Middle frontal gyrus (tissue), 1 donor: ENCODE data around the gene TTC7B.
A peak's percentile ranks its signal among the peaks of the same experiment; 100 is the strongest.

ENCODE experiments used
- DNase-seq: peaks from one replicate; pipeline ENCODE4 v3.0.0-alpha.2; 2015; ENCODE audit warnings: low spot score; ENCODE audit errors: extremely low spot score

TTC7B gene

DNA sequence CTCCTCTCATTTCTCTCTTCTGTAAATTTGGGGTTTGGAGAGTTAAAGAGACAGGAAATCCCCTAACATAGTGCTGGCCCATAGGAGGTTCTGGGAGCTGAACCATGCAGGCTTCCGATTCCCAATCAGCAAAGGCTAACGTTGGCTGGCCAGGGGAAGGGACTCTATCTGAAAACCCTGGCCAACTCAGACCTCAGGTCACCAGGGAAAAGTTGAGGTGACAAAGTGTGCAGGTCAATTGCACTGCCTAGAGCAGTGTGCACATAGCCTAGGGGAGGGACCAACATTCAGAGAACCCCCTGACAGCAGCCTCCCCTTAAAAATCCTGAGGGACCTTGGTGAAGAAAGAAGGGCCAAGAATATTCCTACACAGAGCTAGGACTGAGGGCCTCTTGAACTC lies 38.9 kb downstream of the TTC7B start:
- no peak for DNase-seq

DNA sequence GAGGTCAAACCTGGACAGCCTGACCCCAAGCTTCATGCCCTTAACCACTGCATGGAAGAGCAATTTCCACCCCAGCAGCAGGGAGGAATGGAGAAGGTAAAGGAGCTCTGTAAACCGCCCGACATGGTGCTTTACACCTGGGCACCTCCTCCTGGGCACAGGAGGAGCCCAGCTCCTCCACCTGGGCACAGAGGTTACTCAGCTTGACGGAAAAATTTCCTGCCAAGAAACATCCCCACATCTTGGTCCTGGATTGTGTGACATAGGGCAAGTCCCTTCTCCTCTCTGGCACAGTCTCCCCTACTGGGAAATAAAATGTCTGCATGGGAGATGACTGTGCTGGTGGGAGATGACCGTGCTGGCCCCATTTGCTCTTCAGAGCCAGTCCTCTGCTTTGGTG lies 40.8 kb downstream of the TTC7B start:
- no peak for DNase-seq

DNA sequence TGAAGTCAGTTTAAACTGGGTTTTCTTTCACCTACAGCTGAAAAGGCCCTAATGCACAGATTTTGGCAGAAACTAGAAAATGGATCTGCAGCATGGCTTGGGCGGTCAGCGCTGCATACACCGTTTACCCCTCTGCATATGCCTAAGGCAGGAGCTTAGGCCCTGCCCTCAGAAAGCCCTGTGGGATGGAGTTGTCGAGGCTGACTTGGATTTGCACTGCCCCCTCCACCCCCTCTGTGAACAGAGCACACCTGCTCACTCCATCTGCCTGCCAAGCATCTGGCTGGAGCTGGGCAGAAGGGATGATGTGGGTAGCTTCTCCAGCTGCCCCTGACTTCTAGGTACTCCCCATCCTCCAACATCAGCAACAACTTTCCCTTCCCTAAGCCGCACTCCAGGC lies 41.9 kb downstream of the TTC7B start:
- DNase-seq, result no peak

DNA sequence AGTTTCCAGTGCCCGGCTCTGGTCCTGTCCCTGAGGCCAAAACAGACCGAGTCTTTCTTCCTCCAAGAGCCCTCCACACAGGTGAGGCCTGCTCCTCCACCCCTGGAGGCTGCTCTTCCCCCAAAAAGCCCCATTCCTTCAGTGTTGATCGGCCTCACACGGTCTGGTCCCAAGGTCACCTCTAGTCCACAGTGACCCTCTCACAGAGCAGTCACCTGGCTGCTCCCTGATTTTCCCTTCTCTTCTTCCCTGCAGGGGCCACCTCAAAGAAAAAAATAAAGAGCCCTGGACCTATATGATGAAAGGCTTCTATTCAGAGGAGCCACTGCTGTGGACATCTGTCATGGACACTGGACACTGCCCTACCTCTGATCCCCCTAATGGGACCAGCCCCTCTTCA lies 42.5 kb downstream of the TTC7B start:
- DNase-seq, result no peak

DNA sequence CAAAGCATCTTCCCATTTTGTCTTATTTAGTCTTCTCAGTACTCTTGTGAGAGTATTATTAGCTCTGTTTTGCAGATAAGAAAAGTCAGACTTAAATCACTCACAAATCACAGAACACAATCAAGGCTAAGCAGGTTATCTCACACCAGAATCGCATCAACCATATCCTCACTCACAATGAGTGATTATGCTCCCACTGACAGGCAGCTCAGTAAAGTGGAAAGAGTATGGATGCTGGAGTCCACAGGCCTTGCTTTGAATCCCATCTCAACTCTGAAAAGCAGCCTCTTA lies 43.1 kb downstream of the TTC7B start:
- no peak for DNase-seq

DNA sequence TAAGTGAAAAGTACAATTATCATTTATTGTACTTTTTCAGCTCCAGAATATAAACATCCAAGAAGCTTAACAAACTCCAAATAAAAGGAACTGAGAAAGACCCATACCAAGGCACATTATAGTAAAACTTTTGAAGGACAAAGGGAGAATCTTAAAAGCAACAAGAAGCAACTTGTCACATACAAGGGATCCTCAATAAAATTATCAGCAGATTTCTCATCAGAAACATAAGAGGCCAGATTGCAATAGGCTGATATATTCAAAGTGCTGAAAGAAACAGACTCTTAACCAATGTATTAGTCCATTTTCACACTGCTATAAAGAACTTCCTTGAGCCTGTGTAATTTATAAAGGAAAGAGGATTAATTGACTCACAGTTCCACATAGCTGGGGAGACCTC lies 48.3 kb downstream of the TTC7B start:
- DNase-seq, result no peak

DNA sequence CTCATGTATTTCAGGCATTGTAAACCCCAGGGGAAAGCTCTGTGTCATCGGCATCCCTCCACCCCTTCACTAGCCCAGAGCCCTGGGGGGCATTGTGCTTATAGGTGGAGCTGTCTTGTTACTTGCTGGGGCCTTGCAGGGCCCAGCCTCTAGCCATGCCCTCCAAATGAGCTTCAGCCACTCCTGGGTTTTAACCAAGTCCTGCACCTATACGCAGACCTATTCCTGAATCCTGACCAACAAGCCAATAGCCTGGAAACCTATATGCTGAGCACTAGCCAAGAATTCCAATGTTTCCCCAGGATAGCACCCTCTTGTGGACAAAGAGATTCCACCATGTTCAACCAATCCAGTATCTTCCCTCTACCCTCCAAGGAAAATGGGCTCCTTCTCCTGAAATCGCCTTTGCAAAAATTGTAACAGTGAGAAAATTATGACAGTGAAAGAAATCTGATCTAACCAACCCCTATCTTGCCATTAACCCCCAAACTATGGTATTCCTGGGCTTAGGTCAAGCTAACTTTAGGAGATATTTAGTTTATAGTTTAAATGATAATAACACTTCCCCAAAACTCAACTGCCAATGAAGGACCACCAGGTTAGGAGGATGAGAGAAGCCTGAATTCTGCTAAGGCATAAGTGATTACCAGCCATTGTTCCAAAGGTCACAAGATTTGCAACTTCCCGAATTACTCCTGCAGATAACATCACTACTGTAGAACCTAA lies 55.5 kb downstream of the TTC7B start:
- DNase-seq, result no peak

DNA sequence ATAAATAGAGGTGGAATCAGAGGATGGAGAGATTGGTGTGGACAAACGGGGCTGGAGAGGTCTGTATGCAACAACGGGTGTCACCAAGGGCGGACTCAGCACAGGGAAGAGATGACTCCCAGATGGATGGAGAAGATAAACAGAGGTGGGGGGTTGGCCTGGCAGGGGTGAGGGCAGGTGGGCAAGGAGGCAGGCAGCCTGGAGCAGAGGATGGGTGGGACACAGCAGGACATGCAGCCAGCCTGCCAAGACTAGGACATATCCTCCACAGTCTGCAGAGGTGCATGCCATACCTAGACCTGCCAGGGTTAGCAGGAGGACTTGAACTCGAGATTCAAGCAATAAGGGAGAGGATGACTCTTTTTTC lies 56.2 kb downstream of the TTC7B start:
- DNase-seq, result no peak

DNA sequence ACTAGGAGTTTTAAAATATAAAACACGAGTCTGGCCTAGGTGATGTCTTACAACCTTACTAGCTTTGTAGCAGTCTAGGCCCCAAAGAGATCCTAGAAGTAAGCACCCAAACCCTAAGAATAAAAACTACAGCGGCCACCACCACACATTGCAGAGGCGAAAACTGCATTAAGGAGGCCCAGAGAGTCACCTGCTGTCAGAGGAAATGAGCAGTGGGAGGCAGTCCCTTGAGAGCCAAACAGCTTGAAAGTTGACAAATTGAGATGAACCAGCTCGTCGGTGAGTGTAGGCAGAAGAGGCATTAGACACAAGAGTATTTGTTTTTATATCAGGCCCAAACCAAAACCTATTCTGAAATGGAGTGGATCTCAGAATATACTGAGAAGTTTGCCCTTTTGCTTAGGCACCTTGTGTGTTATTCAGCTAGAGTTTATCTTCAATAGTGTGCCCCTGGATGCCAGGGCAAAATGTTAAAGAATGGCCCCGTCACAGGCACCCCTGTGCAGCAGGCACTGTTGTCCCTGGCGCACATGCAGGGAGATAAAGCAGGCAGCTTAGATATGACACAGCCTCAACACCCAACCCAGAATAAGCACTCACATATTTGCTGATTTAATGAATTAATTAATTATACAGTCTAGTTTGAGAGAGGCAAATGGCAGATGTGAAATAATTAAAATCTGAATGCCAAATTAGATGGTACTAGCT lies 56.7 kb downstream of the TTC7B start:
- DNase-seq, result peak; percentile 17

DNA sequence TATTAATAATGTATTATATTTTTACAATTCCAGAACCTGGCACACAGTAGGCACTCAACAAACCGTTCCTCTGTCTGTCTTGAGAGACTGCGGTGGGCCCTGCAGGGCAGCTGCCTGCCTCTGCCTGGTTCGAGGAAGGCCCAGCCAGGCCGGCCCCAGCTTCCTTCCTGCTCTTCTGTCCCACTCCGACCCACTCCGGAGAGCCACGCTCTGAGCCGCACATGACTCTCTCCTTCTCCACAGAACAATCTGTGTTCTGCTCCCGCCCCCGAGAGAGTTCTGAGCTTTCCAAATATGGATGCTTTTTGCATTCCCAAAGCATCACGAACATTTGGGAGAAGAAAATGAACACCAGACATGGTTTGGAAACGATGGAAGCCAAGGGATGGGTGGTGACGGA lies 57.3 kb downstream of the TTC7B start:
- peak; percentile 35 for DNase-seq

DNA sequence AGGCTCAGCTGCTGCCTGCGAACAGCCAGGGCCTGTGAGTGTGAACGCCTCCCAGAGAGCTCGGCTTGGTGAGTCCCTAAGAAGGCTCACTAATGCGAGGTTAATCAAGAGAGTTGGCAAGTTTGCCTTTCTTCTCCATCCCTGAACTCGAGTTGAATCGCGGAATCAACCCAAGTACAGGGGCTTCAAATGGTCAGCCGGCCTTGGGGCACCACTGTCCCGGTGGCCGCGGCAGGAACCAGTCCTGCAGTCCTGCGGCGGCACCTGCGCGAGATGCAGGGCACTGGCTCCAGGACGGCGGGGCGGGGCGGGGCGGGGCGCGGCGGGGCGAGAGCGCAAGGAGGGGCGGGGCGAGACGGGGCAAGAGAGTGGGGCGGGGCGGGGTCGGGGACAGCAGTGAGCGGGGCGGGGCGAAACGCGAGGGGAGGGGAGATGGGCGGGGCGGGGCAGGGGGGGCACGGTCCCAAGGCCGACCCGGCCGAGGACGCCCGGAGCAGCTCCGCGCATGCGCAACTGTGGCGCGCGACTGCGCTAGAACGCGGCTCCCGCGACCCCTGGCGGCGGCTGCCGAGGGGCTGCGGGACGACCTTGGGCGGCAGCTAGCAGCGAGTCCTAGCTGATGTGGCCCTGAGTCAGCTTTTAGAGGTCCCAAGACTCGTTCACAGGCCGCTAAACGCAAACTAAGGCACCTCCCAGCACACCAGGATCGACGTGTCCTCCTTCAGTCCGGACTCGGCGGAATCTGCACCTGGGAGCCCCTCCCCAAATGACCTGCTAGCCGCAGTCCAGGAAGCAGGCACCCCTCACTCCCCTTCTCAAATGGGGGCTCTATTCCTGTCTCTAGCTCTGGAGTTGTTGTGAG lies 58.0 kb downstream of the TTC7B start:
- DNase-seq, result peak; percentile 80

DNA sequence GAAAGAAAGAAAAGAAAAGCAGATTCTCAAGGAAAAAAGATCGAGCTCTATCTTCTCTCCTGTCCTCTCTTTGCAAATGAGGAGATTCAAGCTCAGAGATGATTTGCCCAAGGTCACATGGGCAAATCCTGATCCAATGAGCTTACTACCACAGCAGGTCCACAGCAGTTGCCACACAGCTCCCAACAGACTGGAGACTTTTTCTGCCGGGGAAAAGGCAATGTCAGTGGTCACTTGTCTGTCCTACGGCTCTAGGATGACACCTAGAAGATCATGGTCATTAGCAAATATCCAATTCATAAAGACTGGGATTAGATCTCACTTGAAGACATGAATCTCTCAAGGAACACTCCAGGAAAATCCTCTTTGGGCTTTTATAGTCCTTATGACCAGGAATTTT lies 58.8 kb downstream of the TTC7B start:
- peak; percentile 73 for DNase-seq

DNA sequence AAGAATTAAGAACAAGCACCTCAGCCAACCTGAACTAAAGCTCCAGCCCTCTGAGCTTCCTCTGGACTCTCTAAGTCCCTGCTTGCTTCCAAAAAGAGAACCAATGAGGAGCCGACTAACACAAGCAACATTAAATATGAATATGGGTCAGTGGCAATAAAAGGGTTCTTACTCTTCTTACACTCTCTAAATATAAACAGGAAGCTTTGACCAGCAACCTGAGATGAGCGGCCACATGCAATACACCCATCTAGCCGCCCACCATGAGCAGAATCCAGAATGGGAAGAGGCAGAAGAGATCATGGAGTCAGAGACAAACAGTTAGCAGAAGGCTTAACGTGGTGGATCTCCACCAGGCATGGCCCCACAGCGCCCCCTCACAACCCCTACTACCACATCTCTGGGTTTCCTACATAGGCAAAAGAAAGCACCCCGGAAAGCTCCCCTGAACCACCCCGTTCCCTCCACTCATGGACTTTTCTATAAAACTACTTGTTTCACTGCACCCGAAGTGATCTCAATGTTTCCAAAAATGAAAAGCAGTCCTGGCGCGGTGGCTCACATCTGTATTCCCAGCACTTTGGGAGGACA lies 59.4 kb downstream of the TTC7B start:
- no peak for DNase-seq

DNA sequence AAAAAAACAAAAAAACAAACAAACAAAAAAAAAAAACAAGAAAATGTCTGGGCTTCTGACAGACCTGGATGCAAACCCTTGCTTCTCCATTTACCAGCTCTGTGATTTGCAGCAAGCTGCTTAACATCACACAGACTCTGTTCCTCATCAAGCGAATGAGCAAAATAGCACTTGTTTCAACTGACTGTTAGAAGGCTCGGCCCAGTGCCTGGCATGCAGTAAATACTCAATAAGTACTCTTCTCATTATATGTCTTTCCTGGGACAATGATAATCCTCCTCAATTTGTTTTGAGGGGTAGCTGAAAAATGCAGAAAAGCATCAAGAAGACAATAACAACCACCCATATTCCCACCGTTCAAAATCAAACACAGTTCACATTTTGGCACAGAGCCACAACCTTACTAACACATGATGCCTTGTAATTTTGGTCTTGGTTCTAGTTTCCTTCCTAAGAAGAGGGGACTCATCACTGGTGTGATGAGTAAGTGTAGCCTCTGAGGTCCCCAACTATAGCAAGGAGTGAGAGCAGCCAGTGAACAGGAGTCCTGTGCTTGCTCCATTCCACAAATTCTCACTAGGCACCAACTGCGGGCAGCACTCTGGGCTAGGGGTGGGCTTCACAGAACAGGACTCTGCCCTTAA lies 60.4 kb downstream of the TTC7B start:
- no peak for DNase-seq

DNA sequence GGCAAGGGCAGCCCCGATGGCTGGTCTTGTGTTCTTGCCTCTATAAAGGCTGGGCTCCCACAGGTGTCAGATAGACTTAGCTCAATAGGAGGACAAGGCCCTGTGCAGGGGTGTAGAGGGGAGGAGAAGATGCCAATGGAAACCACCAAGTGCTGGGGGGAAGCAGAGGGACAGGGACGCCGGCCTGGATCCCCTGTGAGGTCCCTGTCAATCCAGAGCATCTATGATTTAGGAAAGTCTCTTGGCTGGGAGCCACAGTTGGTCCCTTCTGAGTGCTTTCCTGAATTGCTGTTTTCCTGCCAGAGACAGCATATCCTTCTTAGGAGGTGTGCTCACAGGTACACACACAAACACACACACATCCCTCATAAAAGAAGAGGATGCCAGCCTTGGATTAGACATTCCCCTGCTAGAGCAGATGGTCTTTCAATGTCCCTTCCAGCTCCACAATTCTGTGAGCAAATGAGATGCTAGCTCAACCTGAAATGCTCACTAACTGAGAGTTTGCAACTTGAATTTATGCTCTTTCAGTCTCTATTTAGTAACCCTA lies 62.7 kb downstream of the TTC7B start:
- no peak for DNase-seq

DNA sequence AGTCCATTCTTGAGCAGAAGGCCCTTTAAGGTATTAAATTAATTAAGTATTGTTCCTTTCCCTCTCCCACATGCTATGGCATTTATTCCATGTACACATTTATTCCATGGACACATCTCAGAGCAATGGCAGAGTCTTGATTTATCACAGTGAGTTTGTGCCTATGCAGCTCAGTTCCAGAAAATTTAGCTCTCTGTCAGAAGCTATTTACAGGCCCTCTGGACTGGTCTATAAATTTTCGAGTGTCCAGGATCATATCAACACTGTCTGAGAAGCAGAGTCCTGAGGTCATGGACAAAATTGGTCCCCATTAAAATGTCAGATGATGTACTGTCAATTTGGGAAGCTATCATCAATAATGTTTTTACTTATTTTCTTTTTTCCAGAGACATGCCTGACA lies 65.5 kb downstream of the TTC7B start:
- no peak for DNase-seq

DNA sequence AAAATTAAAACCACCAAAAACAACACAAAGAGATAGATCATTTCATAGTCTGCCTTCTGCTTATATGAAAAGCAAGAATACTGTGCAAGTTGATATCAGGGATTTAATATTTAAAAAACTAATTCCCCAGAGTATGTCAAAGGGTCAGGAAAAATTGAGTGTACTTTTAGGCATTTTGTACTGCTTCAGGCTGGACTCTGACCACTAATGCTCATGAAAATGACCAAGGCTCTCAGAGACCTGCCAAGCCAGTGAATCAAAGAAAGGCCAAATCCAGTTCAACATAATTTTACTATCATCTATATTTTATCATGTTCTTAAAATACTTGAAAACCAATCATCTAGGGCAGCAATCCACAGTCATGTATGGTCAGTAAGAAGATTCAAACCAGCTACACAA lies 66.0 kb downstream of the TTC7B start:
- no peak for DNase-seq

DNA sequence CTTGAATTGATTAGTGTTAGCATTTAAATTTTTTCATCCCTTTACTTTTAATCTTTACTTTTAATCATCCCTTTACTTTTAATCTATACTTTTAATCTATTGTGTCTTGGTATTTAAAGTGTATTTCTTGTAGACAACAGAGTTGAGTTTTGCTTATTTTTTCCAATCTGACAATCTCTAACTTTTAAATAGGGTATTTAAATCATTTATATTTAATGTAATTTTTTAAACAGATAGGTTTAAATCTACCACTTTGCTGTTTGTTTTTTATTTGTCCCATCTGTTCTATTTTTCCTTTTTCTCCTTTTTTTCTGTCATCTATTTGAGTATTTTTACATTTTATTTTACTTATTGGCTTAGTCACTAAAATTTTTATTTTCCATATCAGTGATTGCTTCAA lies 68.3 kb downstream of the TTC7B start:
- no peak for DNase-seq

DNA sequence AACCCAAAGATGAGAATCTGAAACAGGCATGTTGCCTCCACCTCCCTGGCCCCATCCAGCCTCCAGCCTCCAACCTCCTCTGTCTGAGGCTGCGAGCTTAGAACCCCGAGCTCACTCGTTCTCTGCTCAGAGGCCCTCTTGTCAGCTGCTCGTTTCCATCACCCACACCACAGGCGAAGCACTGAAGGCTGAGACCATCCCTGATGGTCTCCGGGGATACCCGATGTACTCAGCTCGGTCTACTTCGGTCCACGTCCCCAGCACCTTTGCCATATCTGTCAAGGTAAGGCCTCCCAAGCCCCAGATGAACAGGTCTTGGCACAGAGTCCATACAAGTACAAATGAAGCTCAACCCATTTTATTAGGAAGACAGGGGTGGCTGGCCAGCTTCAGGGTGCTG lies 72.4 kb downstream of the TTC7B start:
- no peak for DNase-seq

DNA sequence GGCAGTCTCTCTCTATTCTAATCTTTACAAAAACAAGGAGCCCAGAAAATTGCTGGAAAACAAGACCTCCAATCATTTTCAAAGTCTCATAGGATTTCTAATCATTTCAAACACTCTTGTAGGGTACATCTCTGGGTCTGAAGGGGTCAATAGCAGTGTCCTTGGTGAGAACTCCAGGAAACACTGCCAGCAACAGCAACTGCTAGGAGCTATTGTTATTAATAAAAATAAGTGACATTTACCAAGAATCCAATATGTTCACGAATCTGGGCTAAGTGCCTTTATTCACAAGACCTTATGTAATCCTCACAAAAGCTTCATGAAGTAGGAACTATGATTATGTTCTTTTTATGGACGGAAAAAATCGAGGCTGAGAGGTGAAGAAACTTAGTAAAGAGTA lies 72.8 kb downstream of the TTC7B start:
- DNase-seq, result no peak

DNA sequence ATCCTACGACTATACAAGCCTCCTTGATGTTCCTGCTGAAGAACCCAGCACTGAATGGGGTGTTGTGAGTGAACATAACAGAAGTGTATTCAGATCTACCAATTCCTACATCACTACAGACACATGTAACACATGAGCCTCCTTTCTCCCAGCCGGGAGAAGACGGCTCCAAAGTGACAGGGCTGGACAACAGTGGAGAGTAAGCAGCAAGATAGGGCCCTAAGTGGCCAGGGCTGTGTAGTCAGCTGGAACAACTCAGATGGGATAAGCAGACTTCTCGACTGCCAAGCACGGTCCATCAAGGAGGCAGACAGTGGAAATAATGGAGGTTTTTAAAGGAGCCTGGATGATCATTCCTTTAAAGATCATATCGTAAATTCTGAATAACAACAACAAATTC lies 73.5 kb downstream of the TTC7B start:
- DNase-seq, result no peak
